OCI-LY3 (cell line): ENCODE results near the gene OPTC.

Experiments
- EZH2phosphoT487 ChIP-seq: fragments of 200-600 bp; shearing (Covaris generic); IDR thresholded peaks from 2 replicates; pipeline ENCODE4 v1.6.1; 2018; ENCODE audit warnings: antibody characterized with exemption, mixed run types, low read depth
- TF ChIP-seq, protein P1 (sequence below): fragments of 200-600, 300-600 bp; sonication (generic); IDR thresholded peaks from 2 replicates; pipeline ENCODE4 v1.5.1; 2014; ENCODE audit warnings: antibody characterized with exemption, low read length, low read depth

DNA sequence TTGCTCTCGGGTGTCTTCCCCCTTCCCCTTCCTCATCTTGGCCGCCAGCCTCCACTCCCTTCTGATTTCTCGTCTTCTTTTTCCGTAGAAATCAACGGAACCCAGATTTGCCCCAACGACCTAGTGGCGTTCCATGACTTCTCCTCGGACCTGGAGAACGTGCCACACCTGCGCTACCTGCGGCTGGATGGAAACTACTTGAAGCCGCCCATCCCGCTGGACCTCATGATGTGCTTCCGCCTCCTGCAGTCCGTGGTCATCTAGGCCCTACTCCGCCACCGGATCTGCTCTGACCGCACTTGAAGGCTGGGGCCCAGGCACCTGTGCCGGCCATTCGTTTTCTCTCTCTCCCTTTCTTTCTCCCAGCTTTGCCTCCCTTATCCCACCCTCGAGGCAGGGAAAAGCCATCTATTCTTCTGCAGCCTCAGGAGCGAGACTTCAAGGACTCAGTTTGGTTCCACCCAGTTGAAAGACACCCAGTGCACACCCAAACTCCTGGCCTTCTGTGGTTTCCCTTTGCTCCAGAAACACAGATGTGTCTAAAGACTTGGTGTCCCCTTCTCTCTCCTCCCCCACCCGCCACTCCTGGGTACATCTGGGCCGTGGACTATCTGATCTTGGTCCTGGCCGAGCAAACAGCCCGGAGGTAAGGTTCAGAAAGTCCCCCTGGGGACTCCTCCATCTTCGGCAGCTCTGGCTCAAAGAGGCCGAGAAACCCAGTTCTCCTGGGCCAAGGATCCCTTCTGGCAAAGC lies 7.2 kb upstream of the OPTC start:
- TF ChIP-seq, protein P1, sequence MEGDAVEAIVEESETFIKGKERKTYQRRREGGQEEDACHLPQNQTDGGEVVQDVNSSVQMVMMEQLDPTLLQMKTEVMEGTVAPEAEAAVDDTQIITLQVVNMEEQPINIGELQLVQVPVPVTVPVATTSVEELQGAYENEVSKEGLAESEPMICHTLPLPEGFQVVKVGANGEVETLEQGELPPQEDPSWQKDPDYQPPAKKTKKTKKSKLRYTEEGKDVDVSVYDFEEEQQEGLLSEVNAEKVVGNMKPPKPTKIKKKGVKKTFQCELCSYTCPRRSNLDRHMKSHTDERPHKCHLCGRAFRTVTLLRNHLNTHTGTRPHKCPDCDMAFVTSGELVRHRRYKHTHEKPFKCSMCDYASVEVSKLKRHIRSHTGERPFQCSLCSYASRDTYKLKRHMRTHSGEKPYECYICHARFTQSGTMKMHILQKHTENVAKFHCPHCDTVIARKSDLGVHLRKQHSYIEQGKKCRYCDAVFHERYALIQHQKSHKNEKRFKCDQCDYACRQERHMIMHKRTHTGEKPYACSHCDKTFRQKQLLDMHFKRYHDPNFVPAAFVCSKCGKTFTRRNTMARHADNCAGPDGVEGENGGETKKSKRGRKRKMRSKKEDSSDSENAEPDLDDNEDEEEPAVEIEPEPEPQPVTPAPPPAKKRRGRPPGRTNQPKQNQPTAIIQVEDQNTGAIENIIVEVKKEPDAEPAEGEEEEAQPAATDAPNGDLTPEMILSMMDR, result no peak
- no peak for TF ChIP-seq EZH2phosphoT487
